ENCODE measurements around the gene UPF2. TPM values are rescaled to one million over a fixed set of nuclear protein-coding genes. Genes with fewer than 3 reads are reported as not detected.

Gene UPF2
- total and polyA plus RNA-seq, 2 of the 13 experiments (the other 11 are each of a cell fraction or from before 2014, with no cell fraction given) = 6.2 to 14.5 TPM

GRCh38 chr10:12042797-12043651, at the start of gene UPF2 (continued):
- TF ChIP-seq GATA4 (IDR thresholded peaks at IDR 0.05; ENCODE audit: borderline replicate concordance, low read depth) (0 out of 2 replicates have a peak, but pooled peaks have one; percentile 6), AGO2 (optimal IDR thresholded peaks at IDR 0.05; ENCODE audit: low read depth, low read length) (no peak), ZBTB26 (CRISPR knock-in tag; IDR thresholded peaks at IDR 0.05; ENCODE audit: borderline replicate concordance) (peak; percentile 34; the same call in 1 of the 2 replicates), ZKSCAN5 (CRISPR knock-in tag; IDR thresholded peaks at IDR 0.05) (no peak), ZEB1 (IDR thresholded peaks at IDR 0.05; ENCODE audit: insufficient replicate concordance, low read depth) (no peak), SETDB1 (CRISPR knock-in tag; IDR thresholded peaks at IDR 0.05; ENCODE audit: borderline replicate concordance) (no peak), ZNF614 (CRISPR knock-in tag; IDR thresholded peaks at IDR 0.05; ENCODE audit: borderline replicate concordance) (no peak), ZNF20 (CRISPR knock-in tag; IDR thresholded peaks at IDR 0.05) (no peak), FOSL1 (CRISPR knock-in tag; IDR thresholded peaks at IDR 0.05; ENCODE audit: borderline replicate concordance) (no peak), ZNF549 (CRISPR knock-in tag; IDR thresholded peaks at IDR 0.05) (no peak), ZNF24 (IDR thresholded peaks at IDR 0.05) (no peak), ZNF335 (CRISPR knock-in tag; IDR thresholded peaks at IDR 0.05) (peak; percentile 99), MEF2D (CRISPR knock-in tag; IDR thresholded peaks at IDR 0.05) (peak; percentile 16; the same call in 1 of the 2 replicates), ZNF552 (CRISPR knock-in tag; IDR thresholded peaks at IDR 0.05; ENCODE audit: borderline replicate concordance) (no peak), CREBL2 (CRISPR knock-in tag; IDR thresholded peaks at IDR 0.05; ENCODE audit: borderline replicate concordance) (no peak), SP140L (CRISPR knock-in tag; IDR thresholded peaks at IDR 0.05; ENCODE audit: borderline replicate concordance) (no peak), HMGXB4 (CRISPR knock-in tag; IDR thresholded peaks at IDR 0.05; ENCODE audit: borderline replicate concordance in 1 of 2, low read depth in 1 of 2) (peak in 1 of 2 experiments; percentile 34; a peak in 1 of 4 replicates), MTA3 (CRISPR knock-in tag; IDR thresholded peaks at IDR 0.05) (no peak), CHCHD3 (CRISPR knock-in tag; IDR thresholded peaks at IDR 0.05) (no peak)
- TF ChIP-seq, protein P1, sequence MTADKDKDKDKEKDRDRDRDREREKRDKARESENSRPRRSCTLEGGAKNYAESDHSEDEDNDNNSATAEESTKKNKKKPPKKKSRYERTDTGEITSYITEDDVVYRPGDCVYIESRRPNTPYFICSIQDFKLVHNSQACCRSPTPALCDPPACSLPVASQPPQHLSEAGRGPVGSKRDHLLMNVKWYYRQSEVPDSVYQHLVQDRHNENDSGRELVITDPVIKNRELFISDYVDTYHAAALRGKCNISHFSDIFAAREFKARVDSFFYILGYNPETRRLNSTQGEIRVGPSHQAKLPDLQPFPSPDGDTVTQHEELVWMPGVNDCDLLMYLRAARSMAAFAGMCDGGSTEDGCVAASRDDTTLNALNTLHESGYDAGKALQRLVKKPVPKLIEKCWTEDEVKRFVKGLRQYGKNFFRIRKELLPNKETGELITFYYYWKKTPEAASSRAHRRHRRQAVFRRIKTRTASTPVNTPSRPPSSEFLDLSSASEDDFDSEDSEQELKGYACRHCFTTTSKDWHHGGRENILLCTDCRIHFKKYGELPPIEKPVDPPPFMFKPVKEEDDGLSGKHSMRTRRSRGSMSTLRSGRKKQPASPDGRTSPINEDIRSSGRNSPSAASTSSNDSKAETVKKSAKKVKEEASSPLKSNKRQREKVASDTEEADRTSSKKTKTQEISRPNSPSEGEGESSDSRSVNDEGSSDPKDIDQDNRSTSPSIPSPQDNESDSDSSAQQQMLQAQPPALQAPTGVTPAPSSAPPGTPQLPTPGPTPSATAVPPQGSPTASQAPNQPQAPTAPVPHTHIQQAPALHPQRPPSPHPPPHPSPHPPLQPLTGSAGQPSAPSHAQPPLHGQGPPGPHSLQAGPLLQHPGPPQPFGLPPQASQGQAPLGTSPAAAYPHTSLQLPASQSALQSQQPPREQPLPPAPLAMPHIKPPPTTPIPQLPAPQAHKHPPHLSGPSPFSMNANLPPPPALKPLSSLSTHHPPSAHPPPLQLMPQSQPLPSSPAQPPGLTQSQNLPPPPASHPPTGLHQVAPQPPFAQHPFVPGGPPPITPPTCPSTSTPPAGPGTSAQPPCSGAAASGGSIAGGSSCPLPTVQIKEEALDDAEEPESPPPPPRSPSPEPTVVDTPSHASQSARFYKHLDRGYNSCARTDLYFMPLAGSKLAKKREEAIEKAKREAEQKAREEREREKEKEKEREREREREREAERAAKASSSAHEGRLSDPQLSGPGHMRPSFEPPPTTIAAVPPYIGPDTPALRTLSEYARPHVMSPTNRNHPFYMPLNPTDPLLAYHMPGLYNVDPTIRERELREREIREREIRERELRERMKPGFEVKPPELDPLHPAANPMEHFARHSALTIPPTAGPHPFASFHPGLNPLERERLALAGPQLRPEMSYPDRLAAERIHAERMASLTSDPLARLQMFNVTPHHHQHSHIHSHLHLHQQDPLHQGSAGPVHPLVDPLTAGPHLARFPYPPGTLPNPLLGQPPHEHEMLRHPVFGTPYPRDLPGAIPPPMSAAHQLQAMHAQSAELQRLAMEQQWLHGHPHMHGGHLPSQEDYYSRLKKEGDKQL (CRISPR knock-in tag; IDR thresholded peaks at IDR 0.05; ENCODE audit: low read depth) = 0 out of 2 replicates have a peak, but pooled peaks have one; percentile 17
